Measurements from ENCODE around the gene TTF2. TPM values are rescaled to one million over a fixed set of nuclear protein-coding genes. Genes with fewer than 3 reads are reported as not detected.
A peak's percentile ranks its signal among the peaks of the same experiment; 100 is the strongest.

The TTF2 gene
- total RNA-seq, 2 experiments from 2014 or later, result 35.4 to 36.6 TPM

DNA sequence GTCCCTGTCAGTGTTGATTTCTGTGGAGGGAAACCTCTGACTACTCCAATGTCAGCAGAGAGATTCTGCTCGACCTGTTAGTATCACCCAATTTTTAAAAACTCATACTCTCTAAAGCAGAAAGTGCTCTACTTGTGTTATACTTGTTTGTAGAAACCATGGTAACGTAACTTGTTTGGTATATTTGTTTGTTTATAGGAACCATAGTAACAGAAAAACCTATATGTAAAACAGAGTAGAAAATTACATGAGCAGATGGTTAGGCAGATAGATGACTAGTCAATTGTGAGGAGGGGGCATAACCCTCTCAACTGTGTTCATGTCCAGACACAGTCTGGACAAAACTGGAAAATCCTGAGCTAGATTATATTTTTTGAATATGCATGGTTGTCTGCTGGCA lies 54.8 kb downstream of the TTF2 start:
- Mint-ChIP-seq H3K36me3 (ENCODE audit: low read depth) (no peaks in the 10 kb centered on the region), H3K27ac (no peak overlapping the region), H3K27me3 (peaks cover 4% of the 10 kb centered on the region), H3K4me1 (ENCODE audit: low read depth) (peaks cover 10% of the 10 kb centered on the region), H3K4me3 (no peak overlapping the region), H3K9me3 (no peaks in the 10 kb centered on the region)
- POLR2A ChIA-PET, result no interaction called here
- DNase-seq, result peak in 2 of 14 experiments; percentile 8 to 24
- TF ChIP-seq, protein P1, sequence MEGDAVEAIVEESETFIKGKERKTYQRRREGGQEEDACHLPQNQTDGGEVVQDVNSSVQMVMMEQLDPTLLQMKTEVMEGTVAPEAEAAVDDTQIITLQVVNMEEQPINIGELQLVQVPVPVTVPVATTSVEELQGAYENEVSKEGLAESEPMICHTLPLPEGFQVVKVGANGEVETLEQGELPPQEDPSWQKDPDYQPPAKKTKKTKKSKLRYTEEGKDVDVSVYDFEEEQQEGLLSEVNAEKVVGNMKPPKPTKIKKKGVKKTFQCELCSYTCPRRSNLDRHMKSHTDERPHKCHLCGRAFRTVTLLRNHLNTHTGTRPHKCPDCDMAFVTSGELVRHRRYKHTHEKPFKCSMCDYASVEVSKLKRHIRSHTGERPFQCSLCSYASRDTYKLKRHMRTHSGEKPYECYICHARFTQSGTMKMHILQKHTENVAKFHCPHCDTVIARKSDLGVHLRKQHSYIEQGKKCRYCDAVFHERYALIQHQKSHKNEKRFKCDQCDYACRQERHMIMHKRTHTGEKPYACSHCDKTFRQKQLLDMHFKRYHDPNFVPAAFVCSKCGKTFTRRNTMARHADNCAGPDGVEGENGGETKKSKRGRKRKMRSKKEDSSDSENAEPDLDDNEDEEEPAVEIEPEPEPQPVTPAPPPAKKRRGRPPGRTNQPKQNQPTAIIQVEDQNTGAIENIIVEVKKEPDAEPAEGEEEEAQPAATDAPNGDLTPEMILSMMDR (IDR thresholded peaks at IDR 0.05), result no peak
- peak; percentile 62 for ATAC-seq (ENCODE audit: poor library complexity)
- Histone ChIP-seq H3K4me3 (ENCODE audit: low read length) (no peak overlapping the region), H3K27ac (ENCODE audit: low read depth in 1 of 2, low read length in 2 of 2) (no peak overlapping the region), H3K36me3 (ENCODE audit: insufficient read depth, low read length) (no peaks in the 10 kb centered on the region), H3K27me3 (ENCODE audit: control insufficient read depth in 1 of 2, insufficient read depth in 2 of 2, low read length in 2 of 2) (no peaks in the 10 kb centered on the region), H3K4me1 (ENCODE audit: insufficient read depth, low read length) (no peaks in the 10 kb centered on the region), H3K9me3 (ENCODE audit: control insufficient read depth in 1 of 2, insufficient read depth in 1 of 2, low read length in 2 of 2) (no peaks in the 10 kb centered on the region)
- CTCF ChIA-PET, result interaction anchor here (1.5 kb wide), 1 partner anchor 14 kb away, joined by 8 read pairs; no protein-coding TSS in a partner anchor
- intact Hi-C loops (cut with DNase I, micrococcal nuclease), result no loop called here

DNA sequence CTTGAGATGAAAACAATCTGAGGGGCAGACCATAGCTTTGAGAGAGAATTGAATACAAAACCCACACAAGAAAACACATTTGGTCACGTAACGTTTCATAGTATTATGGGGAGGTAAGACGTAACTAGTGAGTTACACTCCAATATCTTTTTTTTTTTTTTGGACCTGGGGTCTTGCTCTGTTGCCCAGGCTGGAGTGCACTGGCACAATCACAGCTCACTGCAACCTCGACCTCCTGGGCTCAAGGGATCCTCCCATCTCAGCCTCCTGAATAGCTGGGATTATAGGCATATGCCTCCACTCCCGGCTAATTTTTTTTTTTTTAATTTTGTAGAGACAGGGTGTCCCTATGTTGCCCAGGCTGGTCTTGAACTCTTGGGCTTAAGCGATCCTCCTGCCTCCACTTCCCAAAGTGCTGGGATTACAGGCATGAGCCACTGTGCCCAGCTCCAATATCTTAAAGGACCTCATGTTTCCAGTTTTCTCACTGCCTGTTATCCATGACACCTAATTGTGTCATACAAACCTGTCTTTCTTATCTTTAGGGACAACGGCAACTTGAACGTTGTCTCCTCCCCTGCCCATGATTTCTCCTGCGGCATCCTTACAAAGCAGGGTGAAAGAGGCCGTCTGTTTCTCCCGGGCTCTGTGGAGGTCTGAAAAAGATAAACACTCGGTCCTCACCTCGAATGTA lies 56.1 kb downstream of the TTF2 start:
- H3K36me3 Mint-ChIP-seq (ENCODE audit: low read depth), result no peaks in the 10 kb centered on the region
- peaks cover 4% of the 10 kb centered on the region for H3K27me3 Mint-ChIP-seq
- no peaks in the 10 kb centered on the region for H3K9me3 Mint-ChIP-seq
- no peak overlapping the region for H3K4me3 Mint-ChIP-seq
- no peak overlapping the region for H3K27ac Mint-ChIP-seq
- no peak for ATAC-seq (ENCODE audit: poor library complexity)
- no peak overlapping the region for H3K27ac ChIP-seq (ENCODE audit: low read depth in 1 of 2, low read length in 2 of 2)
- ChIA-PET CTCF (interaction anchor here (1.2 to 1.5 kb wide), 2 partner anchors 10 to 12 kb away, joined by 3 to 8 read pairs; no protein-coding TSS in a partner anchor), POLR2A (no interaction called here)
- H3K4me1 ChIP-seq (ENCODE audit: insufficient read depth, low read length), result peaks cover 6% of the 10 kb centered on the region
- no peaks in the 10 kb centered on the region for H3K36me3 ChIP-seq (ENCODE audit: insufficient read depth, low read length)
- peaks cover 18% of the 10 kb centered on the region for H3K4me1 Mint-ChIP-seq (ENCODE audit: low read depth)
- no peaks in the 10 kb centered on the region for H3K27me3 ChIP-seq (ENCODE audit: control insufficient read depth in 1 of 2, insufficient read depth in 2 of 2, low read length in 2 of 2)
- no peak overlapping the region for H3K4me3 ChIP-seq (ENCODE audit: low read length)
- TF ChIP-seq, protein P1 (IDR thresholded peaks at IDR 0.05), result no peak
- intact Hi-C loops (cut with DNase I, micrococcal nuclease), result no loop called here
- DNase-seq, result no peak
- no peaks in the 10 kb centered on the region for H3K9me3 ChIP-seq (ENCODE audit: control insufficient read depth in 1 of 2, insufficient read depth in 1 of 2, low read length in 2 of 2)

DNA sequence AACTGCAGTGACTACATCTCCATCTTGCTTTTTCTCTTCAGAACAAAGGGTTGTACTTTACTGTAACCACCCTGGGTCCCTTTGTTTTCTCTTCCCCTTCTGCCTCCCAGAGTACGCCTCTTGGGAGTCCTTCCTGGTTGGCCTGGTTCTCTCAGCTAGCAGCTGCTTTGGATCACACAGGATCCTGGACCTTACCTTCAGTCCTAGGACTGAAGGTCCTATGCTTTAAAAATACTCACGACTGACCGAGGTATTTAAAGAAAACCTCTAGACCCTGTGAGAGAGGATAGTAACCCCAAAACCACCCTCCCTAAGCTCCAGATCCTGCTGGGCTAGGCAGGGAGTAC lies 56.6 kb downstream of the TTF2 start:
- no peaks in the 10 kb centered on the region for H3K27me3 ChIP-seq (ENCODE audit: control insufficient read depth in 1 of 2, insufficient read depth in 2 of 2, low read length in 2 of 2)
- intact Hi-C loops (cut with DNase I, micrococcal nuclease), result no loop called here
- no peak overlapping the region for H3K27ac Mint-ChIP-seq
- no peak overlapping the region for H3K27ac ChIP-seq (ENCODE audit: low read depth in 1 of 2, low read length in 2 of 2)
- peaks cover 8% of the 10 kb centered on the region for H3K4me1 ChIP-seq (ENCODE audit: insufficient read depth, low read length)
- ChIA-PET CTCF (interaction anchor here (1.2 kb wide), 1 partner anchor 10 kb away, joined by 3 read pairs; no protein-coding TSS in a partner anchor), POLR2A (no interaction called here)
- H3K27me3 Mint-ChIP-seq, result peaks cover 4% of the 10 kb centered on the region
- TF ChIP-seq, protein P1 (IDR thresholded peaks at IDR 0.05), result no peak
- no peaks in the 10 kb centered on the region for H3K9me3 ChIP-seq (ENCODE audit: control insufficient read depth in 1 of 2, insufficient read depth in 1 of 2, low read length in 2 of 2)
- H3K36me3 Mint-ChIP-seq (ENCODE audit: low read depth), result no peaks in the 10 kb centered on the region
- no peaks in the 10 kb centered on the region for H3K9me3 Mint-ChIP-seq
- no peak overlapping the region for H3K4me3 ChIP-seq (ENCODE audit: low read length)
- H3K4me3 Mint-ChIP-seq, result no peak overlapping the region
- no peak for ATAC-seq (ENCODE audit: poor library complexity)
- H3K36me3 ChIP-seq (ENCODE audit: insufficient read depth, low read length), result no peaks in the 10 kb centered on the region
- no peak for DNase-seq
- peaks cover 19% of the 10 kb centered on the region for H3K4me1 Mint-ChIP-seq (ENCODE audit: low read depth)

All from CD4-positive, alpha-beta T cell (primary cell).